Natural killer cell treated with Interleukin-12 subunit alpha and Interleukin-12 subunit beta and Interleukin-15 and Interleukin-18, amount 100 ng/mL, for 72 hours (primary cell): ENCODE results near the gene CADM2. TPM values are rescaled to one million over a fixed set of nuclear protein-coding genes. Genes with fewer than 3 reads are reported as not detected.

Experiments used
- ATAC-seq, 2 donors: fragments of 150-1000 bp; cut with Tn5 transposase in 1 of 2; sonication (Bioruptor Pico), chemical (Tn5 transposase) in 1 of 2; 2 replicates each; pipeline ENCODE4 v1.10.0; 2021
- DNase-seq: peaks from one replicate; pipeline ENCODE4 v3.0.0; 2022; ENCODE audit warnings: low spot score
- H3K27ac Mint-ChIP-seq, 2 donors: 1 replicate in 1 of 2; 2 replicates in 1 of 2; pipeline ENCODE4 v1.8.0; 2022; ENCODE audit warnings: mixed read lengths in 2 of 2, mild to moderate bottlenecking in 1 of 2, moderate library complexity in 1 of 2
- H3K27me3 Mint-ChIP-seq, 2 donors: 1 replicate in 1 of 2; 2 replicates in 1 of 2; pipeline ENCODE4 v1.8.0; 2022; ENCODE audit warnings: mixed read lengths in 2 of 2
- H3K36me3 Mint-ChIP-seq: one replicate; pipeline ENCODE4 v1.8.0; 2022; ENCODE audit warnings: mixed read lengths
- H3K4me1 Mint-ChIP-seq, 2 donors: 1 replicate in 1 of 2; 2 replicates in 1 of 2; pipeline ENCODE4 v1.8.0; 2022; ENCODE audit warnings: low read depth in 2 of 2, mixed read lengths in 2 of 2, mild to moderate bottlenecking in 1 of 2
- H3K4me3 Mint-ChIP-seq: one replicate; pipeline ENCODE4 v1.8.0; 2022; ENCODE audit warnings: mixed read lengths
- H3K9me3 Mint-ChIP-seq: 2 replicates; pipeline ENCODE4 v1.8.0; 2022; ENCODE audit warnings: mixed read lengths
- total RNA-seq, 2 donors: library from RNA; stranded (reverse); gene quantifications; one replicate each; pipeline ENCODE4 v1.2.3, GENCODE V29; 2022

The CADM2 gene
- total RNA-seq, 2 donors from 2014 or later: not detected

DNA sequence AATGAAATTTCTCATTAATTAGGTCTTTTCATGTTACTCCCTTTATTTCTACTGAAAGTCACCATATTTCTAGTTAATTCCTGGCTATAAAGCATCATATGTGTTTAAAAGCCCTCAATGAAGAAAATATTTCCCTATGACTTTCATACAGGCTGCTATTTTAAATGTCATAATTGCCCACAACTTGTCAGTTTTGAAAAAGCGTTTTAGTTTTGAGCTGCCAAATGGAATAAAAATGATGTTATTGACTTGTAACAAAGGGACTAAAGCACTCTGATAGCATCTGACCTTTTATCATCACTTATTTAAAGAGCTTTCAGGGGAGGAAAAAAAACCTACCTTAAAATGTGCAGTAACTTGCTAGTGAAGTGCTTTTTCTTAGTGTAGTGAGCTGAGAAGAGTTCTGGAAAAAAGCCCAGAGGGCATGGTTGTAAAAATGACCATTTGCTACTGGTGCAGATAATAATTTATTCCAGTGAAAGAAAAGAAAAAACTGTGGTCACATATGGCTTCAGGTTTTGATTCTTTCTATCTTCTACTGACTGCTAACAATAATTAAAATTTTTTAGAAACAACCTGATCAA lies 877.2 kb downstream of the CADM2 start:
- DNase-seq: no peak
- no peak overlapping the region for H3K27ac Mint-ChIP-seq
- no peaks in the 10 kb centered on the region for H3K27me3 Mint-ChIP-seq
- peaks cover 2% of the 10 kb centered on the region for H3K9me3 Mint-ChIP-seq
- peaks cover 11% of the 10 kb centered on the region for H3K36me3 Mint-ChIP-seq
- ATAC-seq: no peak
- no peak overlapping the region for H3K4me3 Mint-ChIP-seq
- H3K4me1 Mint-ChIP-seq: no peaks in the 10 kb centered on the region

DNA sequence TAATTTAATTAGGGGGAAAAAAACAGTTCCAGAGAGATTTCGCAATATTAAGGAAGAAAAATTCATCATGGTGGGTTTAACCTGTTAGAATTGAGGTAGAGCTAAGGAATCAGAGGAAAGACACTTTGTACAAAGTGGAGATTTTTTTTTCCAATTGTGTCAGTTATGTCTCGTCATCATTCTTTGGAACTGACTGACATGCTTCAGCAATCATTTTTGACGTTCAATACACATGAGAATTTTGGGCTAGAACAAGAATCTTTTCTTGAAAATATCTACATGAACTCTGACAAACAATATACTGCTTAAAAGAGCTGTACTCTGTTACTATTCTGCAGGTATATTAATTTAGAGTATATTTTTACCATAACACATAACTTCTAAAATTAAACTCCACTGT lies 878.6 kb downstream of the CADM2 start:
- Mint-ChIP-seq H3K4me1 (no peaks in the 10 kb centered on the region), H3K9me3 (no peaks in the 10 kb centered on the region), H3K27me3 (no peaks in the 10 kb centered on the region), H3K27ac (no peak overlapping the region), H3K36me3 (peaks cover 11% of the 10 kb centered on the region), H3K4me3 (no peak overlapping the region)
- DNase-seq (no peak), ATAC-seq (no peak)

DNA sequence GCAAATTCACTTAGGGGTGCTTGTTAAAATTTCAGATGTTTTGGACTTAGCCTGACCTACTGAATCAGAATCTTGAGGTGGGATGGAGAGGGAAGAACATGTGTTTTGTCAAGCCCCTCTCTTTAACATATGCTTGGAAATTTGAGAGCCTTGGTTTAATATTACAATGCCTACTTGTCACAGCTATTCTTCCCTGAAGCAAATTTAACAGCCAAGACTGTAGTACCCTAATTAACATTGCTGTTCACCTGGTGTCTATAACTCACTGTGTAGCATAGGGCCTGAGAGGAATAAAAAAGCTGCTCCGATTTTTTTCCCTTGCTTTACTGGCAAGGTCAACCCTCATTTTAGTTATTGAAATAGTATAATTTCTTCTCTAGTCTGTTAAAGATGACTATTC lies 880.1 kb downstream of the CADM2 start:
- H3K27me3 Mint-ChIP-seq: no peaks in the 10 kb centered on the region
- DNase-seq: no peak
- H3K27ac Mint-ChIP-seq: no peak overlapping the region
- no peaks in the 10 kb centered on the region for H3K4me1 Mint-ChIP-seq
- ATAC-seq: no peak
- H3K36me3 Mint-ChIP-seq: peaks cover under 1% of the 10 kb centered on the region
- no peaks in the 10 kb centered on the region for H3K9me3 Mint-ChIP-seq
- no peak overlapping the region for H3K4me3 Mint-ChIP-seq

DNA sequence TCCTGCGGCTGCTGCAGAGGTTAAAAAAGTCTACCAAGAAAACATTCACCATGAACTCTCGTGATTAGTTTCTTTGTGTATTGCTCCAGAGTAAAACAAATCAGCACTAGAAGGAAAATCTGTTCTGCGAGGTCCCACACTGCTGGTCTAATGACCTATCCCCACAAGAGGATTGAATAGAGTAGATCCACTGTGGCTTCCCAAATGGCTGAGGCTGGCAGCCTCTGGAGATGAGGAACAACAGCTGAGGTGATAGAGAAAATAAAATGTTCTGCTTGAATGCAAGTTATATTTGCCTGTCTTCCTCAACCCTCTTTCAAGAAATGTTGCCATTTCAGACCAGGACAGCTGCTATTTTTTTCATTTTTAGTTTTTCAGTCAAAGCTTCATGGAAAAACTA lies 883.3 kb downstream of the CADM2 start:
- Mint-ChIP-seq H3K9me3 (no peaks in the 10 kb centered on the region), H3K27ac (no peak overlapping the region), H3K27me3 (no peaks in the 10 kb centered on the region), H3K36me3 (no peaks in the 10 kb centered on the region), H3K4me3 (no peak overlapping the region), H3K4me1 (no peaks in the 10 kb centered on the region)
- no peak for DNase-seq
- no peak for ATAC-seq

DNA sequence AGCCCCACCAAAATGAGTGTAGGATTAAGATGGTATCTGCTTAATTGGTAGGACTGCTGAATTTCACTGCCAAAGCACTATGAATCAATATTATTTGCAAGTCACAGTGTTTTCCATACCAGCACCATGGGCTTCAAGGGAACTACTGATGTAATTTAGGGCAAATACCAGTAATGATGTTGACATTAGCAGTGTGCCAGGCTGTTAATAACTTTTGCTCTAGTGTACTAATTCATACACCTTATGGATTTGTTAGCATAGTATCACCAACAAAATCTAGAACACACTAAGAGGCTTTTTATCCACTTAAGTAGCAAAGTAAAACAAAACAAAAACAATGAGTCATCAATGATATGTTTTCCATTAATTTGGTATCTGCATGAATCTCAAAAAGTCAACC lies 888.2 kb downstream of the CADM2 start:
- H3K4me3 Mint-ChIP-seq: no peak overlapping the region
- H3K36me3 Mint-ChIP-seq: peaks cover 4% of the 10 kb centered on the region
- peaks cover 5% of the 10 kb centered on the region for H3K9me3 Mint-ChIP-seq
- H3K27me3 Mint-ChIP-seq: no peaks in the 10 kb centered on the region
- ATAC-seq (no peak), DNase-seq (no peak)
- no peak overlapping the region for H3K27ac Mint-ChIP-seq
- no peaks in the 10 kb centered on the region for H3K4me1 Mint-ChIP-seq

DNA sequence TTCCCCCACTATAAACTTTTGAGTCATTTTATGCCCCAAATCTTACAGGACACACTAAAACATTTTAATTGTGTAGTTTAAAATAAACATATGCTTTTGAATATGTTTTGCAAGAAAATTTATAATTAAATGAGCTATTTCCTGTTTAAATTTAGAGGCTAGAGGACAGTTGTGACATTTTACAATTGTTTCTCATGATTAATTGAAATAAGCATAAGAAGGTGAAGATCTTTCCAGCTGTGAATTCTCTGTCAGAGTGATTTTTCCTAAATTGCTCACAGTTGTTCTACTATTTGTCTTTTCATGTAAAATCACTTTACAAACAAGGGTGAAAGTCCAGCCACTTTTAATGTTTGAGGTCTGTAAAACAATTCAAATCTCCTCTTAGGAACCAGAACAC lies 892.3 kb downstream of the CADM2 start:
- DNase-seq (no peak), ATAC-seq (no peak)
- Mint-ChIP-seq H3K27ac (no peak overlapping the region), H3K4me3 (no peak overlapping the region), H3K27me3 (no peaks in the 10 kb centered on the region), H3K9me3 (peaks cover 13% of the 10 kb centered on the region), H3K36me3 (peaks cover 4% of the 10 kb centered on the region), H3K4me1 (no peaks in the 10 kb centered on the region)

DNA sequence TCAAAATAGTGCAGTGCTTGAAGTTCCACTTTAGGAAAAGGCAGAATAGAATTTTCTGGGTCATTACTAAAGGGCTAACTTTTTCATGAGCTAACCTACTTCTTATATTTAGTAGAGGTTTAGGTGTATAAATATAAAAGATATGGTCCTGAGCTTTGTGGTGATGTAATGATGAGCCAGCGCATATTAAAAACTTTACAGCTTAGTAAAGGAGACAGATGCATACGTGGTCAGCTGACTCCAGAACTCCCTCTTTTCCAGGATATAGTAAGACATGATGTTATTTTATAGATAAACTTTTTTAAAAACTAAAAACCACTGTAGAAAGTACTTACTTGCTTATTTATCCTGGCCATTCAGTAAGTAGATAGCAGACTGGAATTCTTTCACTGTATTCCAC lies 895.0 kb downstream of the CADM2 start:
- peaks cover 4% of the 10 kb centered on the region for H3K36me3 Mint-ChIP-seq
- no peak for DNase-seq
- H3K27ac Mint-ChIP-seq: no peak overlapping the region
- ATAC-seq: no peak
- H3K4me1 Mint-ChIP-seq: no peaks in the 10 kb centered on the region
- no peaks in the 10 kb centered on the region for H3K27me3 Mint-ChIP-seq
- H3K4me3 Mint-ChIP-seq: no peak overlapping the region
- peaks cover 17% of the 10 kb centered on the region for H3K9me3 Mint-ChIP-seq

DNA sequence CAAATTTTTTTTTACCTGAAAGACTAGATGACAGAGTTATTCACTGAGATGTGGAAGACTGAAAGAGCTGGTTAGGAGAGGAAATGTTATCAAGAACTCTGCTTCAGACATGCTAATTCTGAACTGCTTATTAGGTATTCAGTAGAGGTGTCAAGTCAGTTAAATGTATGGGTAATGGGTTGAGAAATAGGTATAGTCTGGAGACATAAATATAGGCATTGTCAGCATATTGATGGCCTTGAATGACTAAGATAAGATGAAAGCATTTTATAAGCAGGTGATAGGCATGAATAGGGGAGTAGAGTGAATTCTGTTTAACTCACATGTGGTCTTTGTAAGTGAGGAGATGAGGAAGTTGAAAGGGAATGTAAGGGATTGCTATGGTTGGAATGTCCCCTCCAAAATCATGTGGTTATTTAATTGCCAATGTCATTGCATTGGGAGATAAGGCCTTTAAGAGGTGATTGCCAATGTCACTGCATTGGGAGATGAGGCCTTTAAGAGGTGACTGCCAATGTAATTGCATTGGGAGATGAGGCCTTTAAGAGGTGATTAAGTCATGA lies 904.2 kb downstream of the CADM2 start:
- ATAC-seq: no peak
- Mint-ChIP-seq H3K27me3 (no peaks in the 10 kb centered on the region), H3K27ac (no peak overlapping the region), H3K36me3 (peaks cover 6% of the 10 kb centered on the region), H3K4me1 (no peaks in the 10 kb centered on the region), H3K9me3 (peaks cover 25% of the 10 kb centered on the region), H3K4me3 (no peak overlapping the region)
- DNase-seq: no peak

DNA sequence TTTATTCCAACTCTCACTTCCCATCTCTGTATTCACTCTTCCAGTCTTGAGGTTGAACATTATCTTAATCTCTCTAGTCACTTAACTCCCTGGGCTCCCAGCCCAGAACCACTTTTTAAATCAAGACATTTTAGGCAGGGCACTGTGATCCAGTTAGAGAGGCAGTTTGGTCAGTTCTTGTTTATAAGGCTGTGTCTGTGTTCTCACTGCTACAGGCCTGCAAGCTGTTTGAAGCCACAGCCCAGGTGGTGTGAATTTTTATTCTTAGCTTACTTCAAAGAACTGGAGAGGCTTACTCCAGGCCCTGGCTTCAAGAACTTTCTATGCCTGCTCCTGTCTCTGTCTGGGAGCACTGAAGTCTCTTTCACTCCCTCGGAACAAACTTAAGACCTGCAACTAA lies 906.1 kb downstream of the CADM2 start:
- no peak overlapping the region for H3K4me3 Mint-ChIP-seq
- no peaks in the 10 kb centered on the region for H3K27me3 Mint-ChIP-seq
- no peaks in the 10 kb centered on the region for H3K4me1 Mint-ChIP-seq
- no peak overlapping the region for H3K27ac Mint-ChIP-seq
- H3K36me3 Mint-ChIP-seq: peaks cover 6% of the 10 kb centered on the region
- peaks cover 25% of the 10 kb centered on the region for H3K9me3 Mint-ChIP-seq
- no peak for DNase-seq
- no peak for ATAC-seq

DNA sequence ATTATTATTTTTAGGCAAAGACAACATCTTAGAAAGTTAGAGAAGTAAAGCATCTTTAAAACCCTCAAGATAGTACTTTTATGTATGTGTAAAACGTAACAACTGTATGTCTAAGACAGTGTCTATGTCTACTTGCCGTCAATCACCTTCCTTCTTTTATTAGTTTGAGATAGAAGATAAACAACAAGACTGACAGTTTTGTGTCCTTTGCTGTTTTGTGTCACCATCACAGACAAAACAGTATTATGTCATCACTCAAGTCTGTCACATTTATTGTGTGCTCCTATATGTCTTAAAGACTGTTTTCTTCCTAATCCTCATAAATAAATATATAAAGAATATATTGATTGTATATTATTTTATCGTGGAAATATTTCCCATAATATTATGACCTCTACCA lies 908.3 kb downstream of the CADM2 start:
- Mint-ChIP-seq H3K27ac (no peak overlapping the region), H3K4me1 (no peaks in the 10 kb centered on the region), H3K27me3 (no peaks in the 10 kb centered on the region)

DNA sequence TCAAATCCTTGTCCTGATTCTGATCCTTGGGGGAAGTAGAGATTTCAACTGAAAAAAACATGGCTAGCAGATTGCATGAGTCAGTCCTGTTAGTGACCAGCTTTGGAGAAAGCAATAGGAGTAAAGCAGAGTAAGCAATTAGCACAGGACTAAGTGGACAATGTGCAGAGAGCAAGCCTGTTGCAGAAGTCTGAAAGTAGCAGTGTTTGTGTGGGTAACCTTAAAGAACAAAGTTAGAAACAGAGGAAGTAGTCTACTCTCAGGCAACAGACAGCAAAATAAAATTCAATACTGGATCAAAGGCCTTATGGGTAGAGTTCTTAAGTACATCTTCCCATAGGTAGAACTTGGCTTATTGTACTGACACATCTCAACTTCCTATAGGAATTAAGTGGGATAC lies 916.8 kb downstream of the CADM2 start:
- DNase-seq (no peak), ATAC-seq (no peak)
- H3K27me3 Mint-ChIP-seq: no peaks in the 10 kb centered on the region
- no peaks in the 10 kb centered on the region for H3K4me1 Mint-ChIP-seq
- H3K27ac Mint-ChIP-seq: no peak overlapping the region
- peaks cover 7% of the 10 kb centered on the region for H3K9me3 Mint-ChIP-seq
- no peak overlapping the region for H3K4me3 Mint-ChIP-seq
- peaks cover 3% of the 10 kb centered on the region for H3K36me3 Mint-ChIP-seq

More for the DNA sequence above, 908.3 kb downstream of the CADM2 start:
- DNase-seq (no peak), ATAC-seq (no peak)
- H3K4me3 Mint-ChIP-seq: no peak overlapping the region
- peaks cover 21% of the 10 kb centered on the region for H3K9me3 Mint-ChIP-seq
- peaks cover 12% of the 10 kb centered on the region for H3K36me3 Mint-ChIP-seq

DNA sequence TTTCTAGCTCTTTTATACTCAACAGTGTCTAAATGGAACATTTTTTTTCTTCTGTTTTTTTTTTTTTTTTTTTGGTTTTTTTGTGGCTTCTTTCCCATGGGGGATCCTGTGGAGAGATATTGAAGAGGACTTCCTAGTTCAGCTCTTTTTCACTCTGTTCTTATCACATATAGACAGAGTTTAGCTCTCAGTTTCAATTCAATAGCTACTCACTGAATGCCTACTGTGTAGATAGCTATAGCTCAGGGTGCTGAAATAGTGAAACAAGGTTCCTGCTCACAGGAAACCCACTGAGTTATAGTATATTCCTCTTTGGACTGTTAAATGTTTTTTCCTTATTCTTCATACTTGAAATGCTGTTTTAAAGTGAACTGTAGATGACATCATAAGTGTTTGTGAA lies 918.8 kb downstream of the CADM2 start:
- H3K36me3 Mint-ChIP-seq: no peaks in the 10 kb centered on the region
- DNase-seq (no peak), ATAC-seq (no peak)
- H3K9me3 Mint-ChIP-seq: peaks cover 15% of the 10 kb centered on the region
- H3K4me3 Mint-ChIP-seq: no peak overlapping the region
- H3K27ac Mint-ChIP-seq: no peak overlapping the region
- H3K27me3 Mint-ChIP-seq: no peaks in the 10 kb centered on the region
- no peaks in the 10 kb centered on the region for H3K4me1 Mint-ChIP-seq

DNA sequence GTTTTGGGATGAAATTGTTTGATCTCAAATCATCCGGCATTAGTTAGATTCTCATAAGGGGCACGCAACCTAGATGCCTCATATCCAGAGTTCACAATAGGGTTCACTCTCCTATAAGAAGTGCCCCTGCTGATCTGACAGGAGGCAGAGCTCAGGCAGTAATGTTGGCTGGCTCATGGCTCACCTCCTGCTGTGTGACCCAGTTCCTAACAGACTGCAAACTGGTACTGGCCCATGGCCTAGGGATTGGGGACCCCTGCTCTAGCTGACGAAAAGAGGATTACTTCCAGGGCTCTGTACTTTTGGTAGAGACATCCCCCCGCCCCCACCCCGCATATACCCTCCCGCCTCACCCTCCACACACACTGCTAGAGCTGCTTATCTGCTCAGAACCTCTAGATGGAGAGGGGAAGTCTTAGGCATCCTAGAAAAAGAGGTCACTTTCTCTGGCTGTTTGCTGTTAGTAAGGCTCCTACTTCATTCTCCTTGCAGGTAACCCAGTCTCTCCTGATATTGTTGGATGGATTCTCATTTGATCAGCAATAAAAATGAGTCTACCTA lies 923.1 kb downstream of the CADM2 start:
- Mint-ChIP-seq H3K4me3 (no peak overlapping the region), H3K4me1 (no peaks in the 10 kb centered on the region), H3K9me3 (peaks cover 12% of the 10 kb centered on the region), H3K36me3 (no peaks in the 10 kb centered on the region), H3K27me3 (no peaks in the 10 kb centered on the region), H3K27ac (no peak overlapping the region)
- ATAC-seq: no peak
- no peak for DNase-seq

DNA sequence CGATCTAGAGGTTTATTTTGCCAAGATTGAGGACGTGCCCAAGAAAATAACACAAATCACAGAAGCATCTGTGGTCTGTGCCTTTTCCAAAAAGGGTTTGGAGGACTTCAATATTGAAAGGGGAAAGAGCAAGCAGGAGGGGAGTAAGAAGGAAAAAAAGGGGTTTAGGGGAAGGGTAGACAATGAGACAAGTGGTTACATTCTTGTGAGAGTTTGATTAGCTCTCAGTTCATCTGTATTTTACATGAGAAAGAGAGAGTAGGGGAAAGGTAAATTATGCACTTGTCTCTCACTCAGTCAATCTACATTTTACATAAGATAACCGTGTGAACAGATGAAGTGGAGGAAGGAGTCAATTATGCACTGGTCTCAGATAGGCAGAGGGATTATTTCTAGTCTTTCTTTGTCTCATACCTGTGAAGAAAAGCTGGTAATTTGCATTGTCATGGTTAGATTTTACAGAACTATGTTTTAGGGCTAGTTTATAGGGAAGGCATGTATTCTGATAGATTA lies 931.3 kb downstream of the CADM2 start:
- H3K4me1 Mint-ChIP-seq: no peaks in the 10 kb centered on the region
- ATAC-seq: no peak

DNA sequence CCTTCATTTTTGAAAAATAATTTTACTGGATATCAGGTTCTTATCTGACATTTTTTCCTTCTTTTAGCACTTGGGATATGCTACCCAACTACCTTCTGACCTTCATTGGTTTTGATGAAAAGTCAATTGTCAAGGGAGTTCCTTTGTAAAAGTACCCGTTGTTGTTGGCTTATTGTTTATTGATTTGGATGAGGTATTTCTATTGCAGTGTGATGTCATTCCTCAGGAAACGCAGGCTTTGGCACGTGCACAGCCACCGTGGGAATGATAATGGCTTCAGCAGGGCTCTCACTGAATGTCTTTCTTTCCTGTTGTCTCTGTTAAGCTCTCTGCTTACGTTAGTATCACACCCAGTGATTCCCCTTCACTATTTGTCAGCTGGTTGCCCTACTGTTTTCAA lies 944.6 kb downstream of the CADM2 start:
- no peak for ATAC-seq
- Mint-ChIP-seq H3K27me3 (no peaks in the 10 kb centered on the region), H3K4me1 (no peaks in the 10 kb centered on the region), H3K36me3 (peaks cover 5% of the 10 kb centered on the region), H3K27ac (no peak overlapping the region), H3K4me3 (no peak overlapping the region), H3K9me3 (peaks cover 8% of the 10 kb centered on the region)
- DNase-seq: no peak

More for the DNA sequence above, 931.3 kb downstream of the CADM2 start:
- no peak overlapping the region for H3K4me3 Mint-ChIP-seq
- no peak overlapping the region for H3K27ac Mint-ChIP-seq
- DNase-seq: no peak
- no peaks in the 10 kb centered on the region for H3K27me3 Mint-ChIP-seq
- H3K9me3 Mint-ChIP-seq: peaks cover 18% of the 10 kb centered on the region
- H3K36me3 Mint-ChIP-seq: peaks cover 22% of the 10 kb centered on the region
